ENCODE results near the gene ASIC2.

DNA sequence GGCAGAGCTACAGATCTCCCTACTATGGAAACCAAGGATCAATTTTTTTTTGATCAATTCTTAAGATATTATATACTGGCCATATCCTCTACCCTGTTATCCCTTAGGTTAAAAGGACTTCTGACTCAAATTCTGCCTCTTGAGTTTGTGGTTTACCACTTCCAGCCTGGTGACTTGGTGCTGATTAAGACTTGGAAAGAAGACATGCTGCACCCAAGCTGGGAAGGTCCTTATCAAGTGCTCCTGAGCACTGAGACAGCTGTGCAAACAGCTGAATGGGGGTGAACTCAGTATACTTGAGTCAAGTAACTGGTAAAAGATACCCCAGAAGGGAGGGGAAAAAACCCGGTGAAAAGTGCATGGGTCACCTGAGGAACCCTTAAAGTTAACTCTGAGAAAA is 321.9 kb downstream of the ASIC2 start:
- TF ChIP-seq, protein P1, sequence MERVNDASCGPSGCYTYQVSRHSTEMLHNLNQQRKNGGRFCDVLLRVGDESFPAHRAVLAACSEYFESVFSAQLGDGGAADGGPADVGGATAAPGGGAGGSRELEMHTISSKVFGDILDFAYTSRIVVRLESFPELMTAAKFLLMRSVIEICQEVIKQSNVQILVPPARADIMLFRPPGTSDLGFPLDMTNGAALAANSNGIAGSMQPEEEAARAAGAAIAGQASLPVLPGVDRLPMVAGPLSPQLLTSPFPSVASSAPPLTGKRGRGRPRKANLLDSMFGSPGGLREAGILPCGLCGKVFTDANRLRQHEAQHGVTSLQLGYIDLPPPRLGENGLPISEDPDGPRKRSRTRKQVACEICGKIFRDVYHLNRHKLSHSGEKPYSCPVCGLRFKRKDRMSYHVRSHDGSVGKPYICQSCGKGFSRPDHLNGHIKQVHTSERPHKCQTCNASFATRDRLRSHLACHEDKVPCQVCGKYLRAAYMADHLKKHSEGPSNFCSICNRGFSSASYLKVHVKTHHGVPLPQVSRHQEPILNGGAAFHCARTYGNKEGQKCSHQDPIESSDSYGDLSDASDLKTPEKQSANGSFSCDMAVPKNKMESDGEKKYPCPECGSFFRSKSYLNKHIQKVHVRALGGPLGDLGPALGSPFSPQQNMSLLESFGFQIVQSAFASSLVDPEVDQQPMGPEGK (CRISPR knock-in tag; IDR thresholded peaks at IDR 0.05; ENCODE audit: borderline replicate concordance) = no peak
- TF ChIP-seq, protein P2, sequence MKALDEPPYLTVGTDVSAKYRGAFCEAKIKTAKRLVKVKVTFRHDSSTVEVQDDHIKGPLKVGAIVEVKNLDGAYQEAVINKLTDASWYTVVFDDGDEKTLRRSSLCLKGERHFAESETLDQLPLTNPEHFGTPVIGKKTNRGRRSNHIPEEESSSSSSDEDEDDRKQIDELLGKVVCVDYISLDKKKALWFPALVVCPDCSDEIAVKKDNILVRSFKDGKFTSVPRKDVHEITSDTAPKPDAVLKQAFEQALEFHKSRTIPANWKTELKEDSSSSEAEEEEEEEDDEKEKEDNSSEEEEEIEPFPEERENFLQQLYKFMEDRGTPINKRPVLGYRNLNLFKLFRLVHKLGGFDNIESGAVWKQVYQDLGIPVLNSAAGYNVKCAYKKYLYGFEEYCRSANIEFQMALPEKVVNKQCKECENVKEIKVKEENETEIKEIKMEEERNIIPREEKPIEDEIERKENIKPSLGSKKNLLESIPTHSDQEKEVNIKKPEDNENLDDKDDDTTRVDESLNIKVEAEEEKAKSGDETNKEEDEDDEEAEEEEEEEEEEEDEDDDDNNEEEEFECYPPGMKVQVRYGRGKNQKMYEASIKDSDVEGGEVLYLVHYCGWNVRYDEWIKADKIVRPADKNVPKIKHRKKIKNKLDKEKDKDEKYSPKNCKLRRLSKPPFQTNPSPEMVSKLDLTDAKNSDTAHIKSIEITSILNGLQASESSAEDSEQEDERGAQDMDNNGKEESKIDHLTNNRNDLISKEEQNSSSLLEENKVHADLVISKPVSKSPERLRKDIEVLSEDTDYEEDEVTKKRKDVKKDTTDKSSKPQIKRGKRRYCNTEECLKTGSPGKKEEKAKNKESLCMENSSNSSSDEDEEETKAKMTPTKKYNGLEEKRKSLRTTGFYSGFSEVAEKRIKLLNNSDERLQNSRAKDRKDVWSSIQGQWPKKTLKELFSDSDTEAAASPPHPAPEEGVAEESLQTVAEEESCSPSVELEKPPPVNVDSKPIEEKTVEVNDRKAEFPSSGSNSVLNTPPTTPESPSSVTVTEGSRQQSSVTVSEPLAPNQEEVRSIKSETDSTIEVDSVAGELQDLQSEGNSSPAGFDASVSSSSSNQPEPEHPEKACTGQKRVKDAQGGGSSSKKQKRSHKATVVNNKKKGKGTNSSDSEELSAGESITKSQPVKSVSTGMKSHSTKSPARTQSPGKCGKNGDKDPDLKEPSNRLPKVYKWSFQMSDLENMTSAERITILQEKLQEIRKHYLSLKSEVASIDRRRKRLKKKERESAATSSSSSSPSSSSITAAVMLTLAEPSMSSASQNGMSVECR (CRISPR knock-in tag; IDR thresholded peaks at IDR 0.05) = no peak
- TF ChIP-seq, protein P3, sequence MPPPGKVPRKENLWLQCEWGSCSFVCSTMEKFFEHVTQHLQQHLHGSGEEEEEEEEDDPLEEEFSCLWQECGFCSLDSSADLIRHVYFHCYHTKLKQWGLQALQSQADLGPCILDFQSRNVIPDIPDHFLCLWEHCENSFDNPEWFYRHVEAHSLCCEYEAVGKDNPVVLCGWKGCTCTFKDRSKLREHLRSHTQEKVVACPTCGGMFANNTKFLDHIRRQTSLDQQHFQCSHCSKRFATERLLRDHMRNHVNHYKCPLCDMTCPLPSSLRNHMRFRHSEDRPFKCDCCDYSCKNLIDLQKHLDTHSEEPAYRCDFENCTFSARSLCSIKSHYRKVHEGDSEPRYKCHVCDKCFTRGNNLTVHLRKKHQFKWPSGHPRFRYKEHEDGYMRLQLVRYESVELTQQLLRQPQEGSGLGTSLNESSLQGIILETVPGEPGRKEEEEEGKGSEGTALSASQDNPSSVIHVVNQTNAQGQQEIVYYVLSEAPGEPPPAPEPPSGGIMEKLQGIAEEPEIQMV (tag; conservative IDR thresholded peaks at IDR 0.05; ENCODE audit: low read depth) = no peak
- no peak for TF ChIP-seq SNRNP70 (optimal IDR thresholded peaks at IDR 0.05; ENCODE audit: low read depth, low read length)
- TF ChIP-seq, protein P4, sequence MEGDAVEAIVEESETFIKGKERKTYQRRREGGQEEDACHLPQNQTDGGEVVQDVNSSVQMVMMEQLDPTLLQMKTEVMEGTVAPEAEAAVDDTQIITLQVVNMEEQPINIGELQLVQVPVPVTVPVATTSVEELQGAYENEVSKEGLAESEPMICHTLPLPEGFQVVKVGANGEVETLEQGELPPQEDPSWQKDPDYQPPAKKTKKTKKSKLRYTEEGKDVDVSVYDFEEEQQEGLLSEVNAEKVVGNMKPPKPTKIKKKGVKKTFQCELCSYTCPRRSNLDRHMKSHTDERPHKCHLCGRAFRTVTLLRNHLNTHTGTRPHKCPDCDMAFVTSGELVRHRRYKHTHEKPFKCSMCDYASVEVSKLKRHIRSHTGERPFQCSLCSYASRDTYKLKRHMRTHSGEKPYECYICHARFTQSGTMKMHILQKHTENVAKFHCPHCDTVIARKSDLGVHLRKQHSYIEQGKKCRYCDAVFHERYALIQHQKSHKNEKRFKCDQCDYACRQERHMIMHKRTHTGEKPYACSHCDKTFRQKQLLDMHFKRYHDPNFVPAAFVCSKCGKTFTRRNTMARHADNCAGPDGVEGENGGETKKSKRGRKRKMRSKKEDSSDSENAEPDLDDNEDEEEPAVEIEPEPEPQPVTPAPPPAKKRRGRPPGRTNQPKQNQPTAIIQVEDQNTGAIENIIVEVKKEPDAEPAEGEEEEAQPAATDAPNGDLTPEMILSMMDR (IDR thresholded peaks at IDR 0.05 in 2 of 3, conservative IDR thresholded peaks at IDR 0.05 in 1 of 3; ENCODE audit: insufficient read depth in 2 of 3, low read depth in 1 of 3, low read length in 3 of 3) = no peak
- TF ChIP-seq, protein P5, sequence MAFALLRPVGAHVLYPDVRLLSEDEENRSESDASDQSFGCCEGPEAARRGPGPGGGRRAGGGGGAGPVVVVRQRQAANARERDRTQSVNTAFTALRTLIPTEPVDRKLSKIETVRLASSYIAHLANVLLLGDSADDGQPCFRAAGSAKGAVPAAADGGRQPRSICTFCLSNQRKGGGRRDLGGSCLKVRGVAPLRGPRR (CRISPR knock-in tag; IDR thresholded peaks at IDR 0.05) = no peak
- TF ChIP-seq RAD21 (CRISPR knock-in tag; conservative IDR thresholded peaks at IDR 0.05 in 1 of 2, IDR thresholded peaks at IDR 0.05 in 1 of 2) = no peak
- no peak for TF ChIP-seq CHD4 (IDR thresholded peaks at IDR 0.05; ENCODE audit: insufficient read depth, insufficient replicate concordance, low read depth, low read length, poor library complexity, severe bottlenecking)
- no peak for TF ChIP-seq SPI1 (IDR thresholded peaks at IDR 0.05; ENCODE audit: borderline replicate concordance, low read depth, low read length)
